SH-SY5Y (cell line): ENCODE data around the gene PREX1.

Experiments
- GATA2 ChIP-seq: IDR thresholded peaks from 2 replicates; pipeline ENCODE4 v1.6.1; 2011; ENCODE audit warnings: mild to moderate bottlenecking, low read depth, low read length
- GATA3 ChIP-seq: IDR thresholded peaks from 2 replicates; pipeline ENCODE4 v1.6.1; 2011; ENCODE audit warnings: low read depth, mild to moderate bottlenecking, low read length, moderate library complexity

- TF ChIP-seq GATA2, result no peak
- TF ChIP-seq GATA3, result no peak
Measured at GRCh38 chr20:48685300-48685699, 142.5 kb downstream of the PREX1 start.
